SU-DHL-6 (cell line): ENCODE data around the gene PTPRK.

Source experiments
- H2AFZ ChIP-seq: fragments of 200-600 bp; sonication (generic); 2 replicates; pipeline ENCODE4 v1.6.1; 2014; ENCODE audit warnings: low read depth, mild to moderate bottlenecking, moderate library complexity, mixed read lengths, antibody characterized with exemption, low read length; ENCODE audit not compliant: severe bottlenecking
- H3F3A ChIP-seq: fragments of 200-600 bp; shearing (Covaris generic); 2 replicates; pipeline ENCODE4 v1.6.0; 2016; ENCODE audit warnings: antibody characterized with exemption, mild to moderate bottlenecking; ENCODE audit not compliant: insufficient read depth
- H3K27ac ChIP-seq: fragments of 200-600 bp; sonication (generic); 2 replicates; pipeline ENCODE4 v1.5.1; 2016; ENCODE audit warnings: low read depth, mild to moderate bottlenecking, low read length, moderate library complexity, mixed read lengths
- H3K27me3 ChIP-seq: fragments of 200-600 bp; sonication (generic), shearing (Covaris generic); 2 replicates; pipeline ENCODE4 v1.6.0; 2014; ENCODE audit warnings: mild to moderate bottlenecking, low read length
- H3K36me3 ChIP-seq: fragments of 200-600 bp; sonication (generic); 2 replicates; pipeline ENCODE4 v1.6.1; 2014; ENCODE audit warnings: mild to moderate bottlenecking, low read length, mixed read lengths
- H3K4me2 ChIP-seq: fragments of 300-600, 200-600 bp; shearing (Covaris generic), sonication (generic); 2 replicates; pipeline ENCODE4 v1.6.0; 2014; ENCODE audit warnings: low read length, low read depth, mild to moderate bottlenecking; ENCODE audit not compliant: poor library complexity, severe bottlenecking
- H3K4me3 ChIP-seq: fragments of 200-600 bp; sonication (generic); 2 replicates; pipeline ENCODE4 v1.5.1; 2014; ENCODE audit warnings: antibody characterized with exemption, low read length, mild to moderate bottlenecking, mixed read lengths; ENCODE audit not compliant: insufficient read depth, poor library complexity, severe bottlenecking
- H3K79me2 ChIP-seq: fragments of 200-600 bp; sonication (generic); 2 replicates; pipeline ENCODE4 v1.6.1; 2014; ENCODE audit warnings: mild to moderate bottlenecking, low read length, moderate library complexity; ENCODE audit not compliant: insufficient read depth
- H3K9ac ChIP-seq: fragments of 200-600 bp; sonication (generic); 2 replicates; pipeline ENCODE4 v1.7.0; 2014; ENCODE audit warnings: mild to moderate bottlenecking, low read length
- H3K9me2 ChIP-seq: fragments of 200-600 bp; sonication (generic); replicated peaks from 2 replicates; pipeline ENCODE4 v1.6.1; 2014; ENCODE audit warnings: low read length; ENCODE audit not compliant: insufficient read depth
- H3K9me3 ChIP-seq: fragments of 200-600 bp; sonication (generic); 2 replicates; pipeline ENCODE4 v1.6.1; 2014; ENCODE audit warnings: low read length, mixed read lengths; ENCODE audit not compliant: insufficient read depth
- H4K20me1 ChIP-seq: fragments of 200-600 bp; sonication (generic); 2 replicates; pipeline ENCODE4 v1.6.1; 2014; ENCODE audit warnings: low read depth, mild to moderate bottlenecking, antibody characterized with exemption, low read length, moderate library complexity, mixed read lengths
- EZH2phosphoT487 ChIP-seq: fragments of 200-600 bp; sonication (generic), shearing (Covaris generic); conservative IDR thresholded peaks from 2 replicates; pipeline ENCODE4 v1.6.1; 2018; ENCODE audit warnings: mild to moderate bottlenecking, antibody characterized with exemption, low read length, moderate library complexity, mixed read lengths
- TF ChIP-seq, protein P1 (sequence below): fragments of 200-600 bp; sonication (generic); IDR thresholded peaks from one replicate; pipeline ENCODE4 v1.5.1; 2017; ENCODE audit warnings: antibody characterized with exemption, mild to moderate bottlenecking, low read length, moderate library complexity; ENCODE audit not compliant: insufficient read depth, poor library complexity, severe bottlenecking

The PTPRK gene

DNA sequence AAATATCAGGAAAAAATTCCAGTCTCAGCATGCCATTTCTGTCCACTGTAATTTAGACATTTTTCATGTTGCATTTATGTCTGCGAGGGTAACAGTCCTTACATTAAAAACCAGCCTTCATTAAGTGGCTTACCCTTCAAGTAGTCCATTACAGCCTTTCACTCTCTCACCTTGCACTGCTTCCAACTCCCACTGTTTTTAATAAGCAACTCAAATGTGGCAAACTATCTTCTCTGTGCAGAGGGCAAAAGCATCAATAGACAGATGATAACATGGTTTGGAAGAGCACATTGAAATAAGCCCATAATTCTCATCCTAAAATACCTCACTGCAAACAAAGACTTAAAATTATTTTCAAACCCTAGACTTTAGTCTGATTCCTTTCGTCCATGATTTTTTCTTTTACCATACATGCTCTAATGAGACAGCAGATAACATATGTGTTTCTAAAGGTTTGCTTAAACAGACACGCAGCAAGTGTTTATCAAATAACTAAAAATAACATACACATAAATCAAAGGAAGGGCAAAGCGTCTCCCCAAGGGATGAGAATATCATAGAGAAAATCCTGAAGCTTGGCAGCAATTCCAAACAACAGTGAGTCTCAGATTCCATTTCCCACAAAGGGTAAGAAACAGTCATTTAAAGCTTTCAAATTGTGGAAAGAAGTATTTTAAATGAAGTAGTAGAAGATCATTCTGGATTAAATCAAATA, 130.4 kb downstream of the PTPRK start:
- no peaks in the 10 kb centered on the region for H3K9me3 ChIP-seq
- H3K27me3 ChIP-seq = no peaks in the 10 kb centered on the region
- H2AFZ ChIP-seq = no peak overlapping the region
- no peak overlapping the region for H3K27ac ChIP-seq
- no peak overlapping the region for H3K4me3 ChIP-seq
- H3K79me2 ChIP-seq = no peaks in the 10 kb centered on the region
- H3K4me2 ChIP-seq = no peak overlapping the region
- no peaks in the 10 kb centered on the region for H3K9me2 ChIP-seq
- H3F3A ChIP-seq = no peaks in the 10 kb centered on the region
- TF ChIP-seq, protein P1, sequence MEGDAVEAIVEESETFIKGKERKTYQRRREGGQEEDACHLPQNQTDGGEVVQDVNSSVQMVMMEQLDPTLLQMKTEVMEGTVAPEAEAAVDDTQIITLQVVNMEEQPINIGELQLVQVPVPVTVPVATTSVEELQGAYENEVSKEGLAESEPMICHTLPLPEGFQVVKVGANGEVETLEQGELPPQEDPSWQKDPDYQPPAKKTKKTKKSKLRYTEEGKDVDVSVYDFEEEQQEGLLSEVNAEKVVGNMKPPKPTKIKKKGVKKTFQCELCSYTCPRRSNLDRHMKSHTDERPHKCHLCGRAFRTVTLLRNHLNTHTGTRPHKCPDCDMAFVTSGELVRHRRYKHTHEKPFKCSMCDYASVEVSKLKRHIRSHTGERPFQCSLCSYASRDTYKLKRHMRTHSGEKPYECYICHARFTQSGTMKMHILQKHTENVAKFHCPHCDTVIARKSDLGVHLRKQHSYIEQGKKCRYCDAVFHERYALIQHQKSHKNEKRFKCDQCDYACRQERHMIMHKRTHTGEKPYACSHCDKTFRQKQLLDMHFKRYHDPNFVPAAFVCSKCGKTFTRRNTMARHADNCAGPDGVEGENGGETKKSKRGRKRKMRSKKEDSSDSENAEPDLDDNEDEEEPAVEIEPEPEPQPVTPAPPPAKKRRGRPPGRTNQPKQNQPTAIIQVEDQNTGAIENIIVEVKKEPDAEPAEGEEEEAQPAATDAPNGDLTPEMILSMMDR = no peak
- TF ChIP-seq EZH2phosphoT487 = no peak
- no peaks in the 10 kb centered on the region for H4K20me1 ChIP-seq
- H3K36me3 ChIP-seq = no peaks in the 10 kb centered on the region
- H3K9ac ChIP-seq = no peak overlapping the region

DNA sequence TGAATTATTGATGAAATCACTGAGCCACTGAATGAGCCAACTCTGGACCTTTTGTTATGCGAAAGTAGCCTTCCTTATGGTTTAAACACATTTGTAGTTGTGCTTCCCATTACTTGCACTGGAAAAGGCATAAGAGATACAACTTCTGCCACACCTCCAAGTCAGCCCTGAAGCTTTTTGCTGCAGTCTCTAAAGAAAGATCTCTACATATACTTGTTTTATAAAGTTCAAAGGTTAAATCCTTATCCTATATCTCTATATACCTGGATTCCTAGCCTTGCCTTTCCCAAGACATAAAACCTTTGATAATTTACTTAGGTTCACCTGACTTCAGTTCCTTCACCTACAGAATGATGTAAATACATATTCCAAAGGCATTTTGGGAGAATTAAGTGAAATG, 132.0 kb downstream of the PTPRK start:
- no peak overlapping the region for H3K27ac ChIP-seq
- no peaks in the 10 kb centered on the region for H3K36me3 ChIP-seq
- no peaks in the 10 kb centered on the region for H4K20me1 ChIP-seq
- no peaks in the 10 kb centered on the region for H3F3A ChIP-seq
- no peak overlapping the region for H2AFZ ChIP-seq
- no peaks in the 10 kb centered on the region for H3K27me3 ChIP-seq
- H3K9ac ChIP-seq = no peak overlapping the region
- H3K79me2 ChIP-seq = no peaks in the 10 kb centered on the region
- H3K4me3 ChIP-seq = no peak overlapping the region
- H3K9me2 ChIP-seq = no peaks in the 10 kb centered on the region
- TF ChIP-seq EZH2phosphoT487 = no peak
- TF ChIP-seq, protein P1 = no peak
- H3K9me3 ChIP-seq = no peaks in the 10 kb centered on the region
- H3K4me2 ChIP-seq = no peak overlapping the region

DNA sequence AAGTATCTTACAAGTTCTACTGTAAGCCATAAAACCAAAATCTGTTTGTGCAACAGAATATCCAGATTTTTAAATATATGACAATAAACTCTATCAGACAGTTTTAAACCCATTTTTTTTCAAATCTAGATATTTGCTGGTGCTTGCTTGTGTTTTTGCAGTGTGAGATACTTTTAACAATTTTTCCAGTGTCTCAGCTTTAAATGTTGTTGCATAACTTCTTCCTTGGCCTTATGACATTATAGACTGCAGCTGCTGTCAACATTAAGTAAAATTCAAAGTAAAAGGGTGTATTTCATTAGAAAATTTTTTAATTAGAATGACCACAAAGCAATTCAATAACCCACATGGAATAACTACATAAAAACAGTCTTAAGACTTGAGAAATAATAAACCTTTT, 139.5 kb downstream of the PTPRK start:
- TF ChIP-seq, protein P1 = no peak
- TF ChIP-seq EZH2phosphoT487 = no peak
- no peaks in the 10 kb centered on the region for H3K9me3 ChIP-seq
- H3K27ac ChIP-seq = no peak overlapping the region
- H3F3A ChIP-seq = no peaks in the 10 kb centered on the region
- H3K4me3 ChIP-seq = no peak overlapping the region
- no peaks in the 10 kb centered on the region for H3K27me3 ChIP-seq
- no peaks in the 10 kb centered on the region for H3K79me2 ChIP-seq
- no peaks in the 10 kb centered on the region for H3K36me3 ChIP-seq
- H3K9me2 ChIP-seq = no peaks in the 10 kb centered on the region
- H3K4me2 ChIP-seq = no peak overlapping the region
- no peaks in the 10 kb centered on the region for H4K20me1 ChIP-seq
- H2AFZ ChIP-seq = no peak overlapping the region
- H3K9ac ChIP-seq = no peak overlapping the region
